HG03045 (cell line): ENCODE data around the gene ARHGEF10L.
"Not testable (repeated sequence)": the region's sequence is repeated elsewhere in the genome, so short reads cannot be mapped to it uniquely, and the experiment has no call there.

Source experiments
- ATAC-seq: cut with Tn5 transposase; IDR thresholded peaks from one replicate; pipeline ENCODE4 v1.9.1; 2021; ENCODE audit warnings: mild to moderate bottlenecking, moderate library complexity; ENCODE audit not compliant: unreplicated experiment

ARHGEF10L gene

DNA sequence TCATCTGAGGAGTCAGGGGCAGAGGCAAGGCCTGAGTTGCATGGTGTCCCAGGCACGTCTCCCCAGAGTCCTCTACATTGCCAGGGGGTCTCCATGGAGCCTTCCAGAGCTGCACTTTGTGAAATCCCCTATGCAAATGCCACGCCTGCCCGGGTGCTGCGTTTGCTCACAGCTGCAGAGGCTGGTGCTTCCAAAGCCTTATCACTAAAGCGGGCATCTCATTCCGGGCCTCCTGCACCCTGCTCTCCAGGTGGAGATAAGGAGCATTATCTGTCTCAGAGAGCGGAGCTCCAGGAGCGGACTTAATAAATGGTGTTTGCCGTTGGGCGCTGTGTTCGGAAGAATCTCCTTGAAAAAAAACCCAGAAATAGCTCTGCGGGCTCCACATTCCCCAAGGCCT lies 189.8 kb downstream of the ARHGEF10L start:
- ATAC-seq: no peak

DNA sequence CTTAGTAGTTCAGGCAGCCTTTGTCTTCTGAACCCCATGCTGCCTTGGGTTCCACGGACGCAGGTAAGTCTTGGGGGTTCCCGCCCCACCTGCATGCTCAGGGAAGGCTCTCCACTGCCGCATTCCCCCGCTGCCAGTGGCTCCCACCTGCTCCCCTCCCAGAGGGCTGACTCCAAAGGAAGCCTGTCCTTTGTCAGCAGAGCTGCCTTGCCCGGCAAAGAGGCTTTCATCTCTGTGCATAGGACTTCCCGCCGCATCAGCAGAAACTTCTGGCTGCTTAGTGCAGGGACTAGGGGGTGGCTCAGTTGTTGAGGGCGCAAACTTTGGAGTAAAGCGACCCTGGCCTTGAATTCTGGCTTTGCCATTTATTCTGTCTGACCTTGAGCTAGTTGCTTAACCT lies 190.4 kb downstream of the ARHGEF10L start:
- no peak for ATAC-seq

DNA sequence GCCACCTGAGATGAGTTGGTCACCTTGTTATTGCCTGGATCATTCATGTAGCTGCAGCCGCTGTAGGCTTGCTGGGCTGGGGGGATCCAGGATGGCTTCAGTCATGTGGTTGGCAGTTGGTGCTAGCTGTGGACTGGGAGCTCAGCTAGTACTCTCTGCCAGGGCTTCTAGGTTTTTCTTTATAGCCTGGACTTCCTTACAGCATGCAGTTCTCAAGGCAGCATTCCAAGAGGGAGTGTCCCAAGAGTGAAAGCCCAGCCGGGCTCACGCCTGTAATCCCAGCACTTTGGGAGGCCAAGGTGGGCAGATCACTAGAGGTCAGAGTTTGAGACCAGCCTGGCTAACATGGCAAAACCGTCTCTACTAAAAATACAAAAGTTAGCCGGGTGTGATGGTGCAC lies 192.0 kb downstream of the ARHGEF10L start:
- ATAC-seq: no peak

DNA sequence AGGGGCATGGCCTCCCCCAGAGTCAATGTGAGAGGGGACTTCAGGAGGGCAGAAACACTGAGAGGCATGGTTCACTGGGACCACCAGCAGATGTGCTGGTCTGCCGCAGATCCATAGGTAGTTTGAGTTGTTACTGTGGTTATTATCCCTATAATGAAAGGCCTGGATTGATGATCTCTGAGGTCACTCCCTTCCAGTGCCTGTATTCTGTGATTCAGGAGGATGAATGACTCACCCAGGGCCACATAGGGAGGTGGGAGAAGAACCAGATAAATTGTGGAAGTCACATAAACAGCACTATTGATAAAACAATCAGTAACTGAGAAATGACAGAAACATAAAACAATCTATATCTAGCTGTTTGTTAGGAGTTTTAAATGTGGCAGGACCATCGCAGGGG lies 193.0 kb downstream of the ARHGEF10L start:
- ATAC-seq: no peak

DNA sequence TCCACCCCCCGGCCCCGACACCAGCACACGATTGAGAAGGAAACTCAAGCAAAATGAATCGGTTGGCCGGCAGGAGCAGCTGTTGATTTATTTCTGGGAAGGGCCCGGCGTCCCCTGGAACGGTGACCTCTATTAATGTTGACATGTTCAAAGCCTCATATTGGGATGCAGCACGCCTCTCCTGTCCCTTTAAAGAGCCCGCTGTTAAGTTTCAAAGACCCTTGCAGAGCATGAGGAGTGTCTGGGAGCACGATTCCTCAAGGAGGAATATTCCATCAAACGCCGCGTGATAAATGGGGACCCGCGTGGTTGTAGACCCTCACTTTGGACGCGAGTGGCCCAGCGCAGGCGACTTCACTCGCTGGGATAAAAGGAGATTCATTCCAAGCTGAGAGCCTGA lies 194.2 kb downstream of the ARHGEF10L start:
- ATAC-seq: no peak

DNA sequence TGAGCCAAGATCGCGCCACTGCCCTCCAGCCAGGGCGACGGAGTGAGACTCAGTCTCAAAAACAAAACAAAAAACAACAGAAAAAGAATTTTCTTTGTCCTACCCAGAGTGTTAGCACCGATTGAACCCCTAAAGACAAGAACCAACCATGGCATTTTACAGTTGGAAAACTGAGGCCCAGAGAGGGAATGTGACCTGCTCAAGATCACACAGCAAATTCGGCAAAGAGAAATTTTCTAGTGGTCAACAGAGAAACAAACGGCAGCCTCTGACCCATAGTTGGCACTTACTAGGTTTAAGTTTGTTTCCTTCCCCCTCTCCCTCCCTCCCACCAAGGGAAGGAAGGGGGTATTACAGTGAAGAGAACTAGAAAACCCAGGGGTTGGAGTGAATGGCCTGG lies 195.1 kb downstream of the ARHGEF10L start:
- no peak for ATAC-seq

DNA sequence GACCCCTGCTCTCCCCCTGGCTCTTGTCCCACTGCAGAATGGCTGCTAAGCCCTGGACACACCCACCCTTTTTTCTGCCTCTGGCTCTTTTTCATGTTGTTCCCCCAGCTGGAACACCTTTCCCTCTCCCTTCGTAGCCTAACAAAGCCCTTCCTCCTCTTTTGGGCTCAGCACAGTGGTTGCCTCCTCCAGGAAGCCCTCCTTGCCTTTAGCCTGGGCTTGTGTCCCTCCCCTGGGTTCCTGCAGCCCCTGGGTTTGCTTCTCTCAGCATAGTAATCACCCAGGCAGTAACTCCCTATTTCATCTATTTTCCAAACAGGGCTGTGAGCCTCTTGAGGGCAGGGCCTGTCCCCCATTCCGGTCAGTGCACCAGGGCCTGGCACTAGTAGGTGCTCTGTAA lies 195.8 kb downstream of the ARHGEF10L start:
- ATAC-seq: no peak

DNA sequence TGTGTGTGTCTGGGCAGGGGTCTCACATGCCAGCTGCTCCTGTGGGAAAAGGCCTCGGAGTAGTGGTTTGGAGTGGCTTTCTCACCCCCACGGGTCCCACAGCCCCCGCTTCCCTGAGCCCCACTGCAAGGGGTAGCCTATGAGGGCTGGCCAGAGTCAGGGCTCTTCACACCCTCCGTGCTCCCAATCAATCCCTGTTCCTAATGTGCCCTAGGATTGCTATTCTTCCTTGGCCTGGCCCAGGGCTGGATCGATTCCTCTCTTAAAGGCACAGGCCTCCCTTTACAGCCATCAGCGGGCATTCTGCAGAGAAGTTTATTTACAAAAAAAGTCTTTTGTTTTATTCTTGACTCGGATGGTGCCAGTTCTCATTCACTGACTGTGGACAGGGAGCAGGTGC lies 196.3 kb downstream of the ARHGEF10L start:
- ATAC-seq: no peak

DNA sequence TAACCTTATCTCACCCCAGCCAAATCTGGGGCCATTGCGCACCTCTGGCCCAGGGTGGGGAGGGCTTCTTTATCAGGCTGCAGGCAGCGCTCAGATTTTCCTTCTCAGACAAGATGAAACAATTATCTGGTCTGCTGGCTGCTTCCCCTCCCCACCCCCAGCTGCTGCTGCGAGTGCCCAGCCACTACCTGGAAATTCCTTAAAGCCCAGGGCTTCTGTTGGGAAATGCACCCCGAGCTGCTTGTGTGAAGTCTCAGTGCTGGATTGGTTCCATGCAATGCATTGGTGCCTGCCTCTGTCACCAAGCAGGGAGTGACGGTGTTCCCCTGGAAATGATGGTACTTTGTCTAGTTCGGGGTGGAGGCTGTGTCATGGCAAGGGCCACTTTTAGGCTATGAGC lies 197.1 kb downstream of the ARHGEF10L start:
- no peak for ATAC-seq

DNA sequence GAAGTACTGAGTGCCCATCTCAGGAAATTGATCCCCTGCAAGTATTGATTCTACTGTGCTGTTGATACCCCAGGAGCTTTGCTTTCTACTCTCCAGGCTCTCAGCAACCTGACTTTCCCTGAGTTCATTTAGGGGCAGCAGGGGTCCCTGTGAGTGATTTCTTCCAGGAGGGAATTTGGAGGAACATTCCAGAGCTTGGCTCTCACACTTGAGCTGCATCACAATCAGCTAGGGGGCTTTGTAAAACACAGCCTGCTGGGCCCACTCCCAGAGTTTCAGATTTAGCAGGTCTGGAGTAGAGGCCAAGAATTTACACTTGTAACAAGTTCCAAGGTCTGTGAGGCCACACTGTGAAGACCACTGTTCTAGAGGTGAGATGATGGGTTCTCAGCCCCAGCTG lies 199.6 kb downstream of the ARHGEF10L start:
- no peak for ATAC-seq

DNA sequence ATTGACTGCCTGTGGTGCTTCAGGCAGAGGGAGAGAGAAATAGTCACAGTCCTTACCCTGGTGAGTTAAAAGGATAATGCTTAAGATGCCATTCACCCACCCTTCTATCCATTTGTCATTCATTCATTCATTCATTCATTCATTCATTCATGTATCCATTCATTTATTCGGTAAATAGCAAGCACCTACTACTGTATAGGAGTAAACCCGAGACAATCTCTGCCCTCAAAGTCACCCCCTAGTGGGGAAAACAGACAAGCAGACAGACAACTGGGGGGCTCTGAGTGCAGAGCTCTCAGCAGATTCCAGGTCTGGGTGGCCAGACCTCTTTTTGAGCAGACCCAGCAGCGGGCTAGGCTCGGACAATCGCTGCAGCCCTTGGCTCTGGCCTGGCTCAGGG lies 201.6 kb downstream of the ARHGEF10L start:
- ATAC-seq: no peak

DNA sequence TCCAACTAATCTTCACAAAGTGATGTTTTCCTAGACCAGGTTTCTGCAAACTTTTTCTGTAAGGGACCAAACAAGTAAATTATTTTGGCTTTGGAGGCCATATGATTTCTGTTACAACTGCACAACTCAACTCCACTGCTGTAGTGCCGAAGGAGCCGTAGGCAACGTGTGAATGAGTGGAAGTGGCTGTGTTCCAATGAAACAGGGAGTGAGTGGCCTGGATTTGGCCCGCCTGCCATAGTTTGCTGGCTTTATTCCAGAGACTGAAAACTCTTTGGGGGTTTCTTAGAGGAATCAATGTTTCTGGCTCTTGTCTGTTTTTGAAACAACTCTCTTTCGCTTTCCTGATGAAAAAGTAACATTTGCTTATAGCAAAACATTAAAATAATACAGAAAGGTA lies 203.1 kb downstream of the ARHGEF10L start:
- no peak for ATAC-seq

DNA sequence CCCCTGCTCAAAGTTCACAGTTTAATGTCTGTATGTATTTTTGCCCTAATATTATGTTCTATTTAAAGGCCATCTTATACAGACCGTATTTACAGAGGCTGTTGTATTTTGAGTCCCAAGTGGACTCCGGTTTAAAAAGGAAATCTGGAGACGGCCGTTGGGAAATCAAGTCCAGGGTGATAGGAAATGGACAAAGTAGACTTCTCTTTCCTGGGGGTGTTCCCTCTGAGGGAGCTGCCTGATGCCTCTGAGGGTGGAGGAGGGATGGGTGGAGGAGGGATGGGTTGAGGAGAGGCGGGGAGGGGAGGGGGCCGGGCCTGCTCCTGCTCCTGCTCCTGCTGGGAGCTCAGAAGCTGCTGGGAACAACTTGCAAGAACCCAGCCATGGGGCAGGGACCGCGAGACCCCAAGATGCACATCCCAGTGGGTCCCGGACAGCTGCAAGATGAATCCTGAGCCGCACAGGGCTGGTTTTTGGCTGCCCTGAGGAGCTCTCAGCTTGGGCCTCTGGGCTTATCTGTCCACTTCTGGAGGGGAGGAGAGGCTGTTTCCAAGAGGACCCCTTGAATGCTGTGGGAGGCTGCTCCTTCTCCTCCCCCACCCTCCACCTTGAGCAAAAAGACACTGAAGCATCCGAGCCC lies 203.6 kb downstream of the ARHGEF10L start:
- ATAC-seq: no peak

DNA sequence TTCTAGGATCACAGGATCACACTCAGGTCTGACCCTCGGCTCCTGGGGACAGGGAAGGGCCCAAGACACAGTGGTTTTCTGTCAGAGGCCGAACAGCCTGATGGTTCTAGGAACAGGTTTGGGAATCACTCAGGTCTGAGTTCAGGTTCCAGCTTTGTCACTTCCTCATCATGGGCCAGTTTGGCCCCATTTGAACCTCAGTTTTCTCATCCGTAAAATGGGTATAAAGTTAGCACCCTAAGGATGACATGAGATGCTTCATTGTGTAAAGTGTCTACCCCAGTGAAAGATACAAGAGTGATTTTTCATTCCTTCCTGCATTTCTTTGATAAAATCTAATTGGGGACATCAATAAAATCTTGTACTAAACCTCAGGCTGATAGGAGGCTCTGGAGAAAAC lies 204.4 kb downstream of the ARHGEF10L start:
- no peak for ATAC-seq

DNA sequence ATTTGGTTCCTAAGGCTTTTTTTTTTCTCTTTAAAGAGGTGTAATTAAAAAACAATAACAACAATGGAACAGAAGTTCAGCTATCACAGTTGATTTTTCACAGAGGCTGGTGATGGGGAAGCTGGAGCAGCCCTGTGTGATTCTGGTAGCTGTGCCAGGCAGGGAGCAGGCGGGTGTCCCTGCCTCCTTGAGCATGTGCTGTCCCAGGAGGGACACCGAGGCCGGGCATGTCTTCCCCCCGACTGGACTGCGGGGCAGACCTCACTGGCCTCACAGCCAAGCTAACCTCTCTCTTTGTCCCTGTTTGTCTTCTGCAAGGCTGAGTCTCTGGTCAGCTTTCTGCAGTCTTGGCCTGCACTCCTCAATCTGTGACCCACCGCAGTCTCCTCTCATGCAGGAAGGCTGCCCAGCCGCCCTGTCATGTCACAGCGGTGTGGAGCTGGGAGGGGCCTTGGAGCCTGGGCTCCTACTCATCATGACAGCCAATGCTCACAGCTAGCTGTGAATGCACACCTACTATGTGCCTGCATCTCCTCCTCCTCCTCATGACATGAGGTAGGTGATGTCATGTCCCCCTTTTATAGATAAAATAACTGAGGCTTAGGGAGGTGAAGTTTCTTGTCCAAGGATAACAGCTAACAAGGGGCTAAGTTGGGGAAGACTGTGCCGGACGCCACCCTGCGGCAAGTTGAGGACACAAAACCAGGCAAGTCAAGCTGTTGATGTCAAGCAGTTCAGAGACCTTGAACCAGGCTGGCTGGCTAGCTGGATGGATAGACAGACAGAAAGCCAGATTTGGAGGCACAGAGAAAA lies 205.4 kb downstream of the ARHGEF10L start:
- ATAC-seq: no peak

DNA sequence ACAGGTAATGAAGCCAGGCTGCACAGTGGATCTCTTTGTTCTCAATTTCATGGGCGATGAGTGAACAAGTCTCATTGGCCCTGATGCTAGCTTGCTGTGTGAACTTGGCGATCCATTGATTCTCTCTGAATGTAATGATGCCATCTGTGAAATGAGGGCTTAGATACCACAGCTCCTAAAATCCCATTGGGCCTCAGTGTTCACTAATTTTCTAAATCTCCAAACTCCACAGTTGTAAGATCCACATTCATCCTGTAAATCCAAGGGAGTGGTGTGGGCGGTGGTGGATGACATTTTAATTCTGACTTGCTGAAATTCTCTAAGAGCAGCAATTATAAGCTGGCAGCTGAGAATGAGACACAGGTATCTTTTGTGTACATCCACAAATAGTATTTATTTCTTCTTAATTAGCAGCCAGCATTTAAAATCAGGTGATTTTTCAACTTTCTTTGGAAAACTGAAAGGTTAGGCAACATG lies 206.0 kb downstream of the ARHGEF10L start:
- no peak for ATAC-seq

DNA sequence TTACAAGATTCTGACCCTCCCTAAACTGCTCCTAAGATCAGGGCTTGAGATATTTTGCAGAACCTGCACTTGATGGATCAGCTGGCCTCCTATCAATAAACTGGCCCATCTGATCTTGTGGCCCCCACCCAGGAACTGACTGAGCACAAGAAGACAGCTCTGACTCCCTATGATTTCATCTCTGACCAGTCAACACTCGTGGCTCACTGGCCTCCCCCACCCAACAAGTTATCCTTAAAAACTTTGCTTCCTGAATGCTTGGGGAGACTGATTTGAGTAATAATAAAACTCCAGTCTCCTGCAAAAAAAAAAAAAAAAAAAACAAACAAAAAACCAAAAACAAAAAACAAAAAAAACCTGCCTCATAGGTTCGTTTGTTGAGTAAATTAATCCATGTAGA lies 206.8 kb downstream of the ARHGEF10L start:
- ATAC-seq: not testable (repeated sequence)

DNA sequence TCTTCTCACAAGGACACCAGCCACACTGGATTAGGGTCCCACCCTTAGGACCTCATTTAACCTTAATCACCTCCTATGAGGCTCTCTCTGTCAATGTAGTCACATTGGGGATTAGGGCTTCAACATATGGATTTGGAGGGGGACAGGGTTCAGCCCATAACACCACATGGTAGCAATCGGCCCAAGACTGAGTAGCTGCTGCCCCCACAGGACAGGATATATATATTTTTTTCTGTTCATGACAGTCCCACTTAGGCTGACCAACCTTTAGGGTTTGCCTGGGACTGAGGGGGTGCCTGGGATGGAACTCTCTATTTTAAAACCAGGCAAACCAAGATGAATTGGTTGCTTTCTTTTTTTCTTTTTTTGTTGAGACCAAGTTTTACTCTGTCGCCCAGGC lies 207.4 kb downstream of the ARHGEF10L start:
- no peak for ATAC-seq
